Smooth muscle cell (in vitro differentiated cells): ENCODE data around the gene ZNF692. TPM values are rescaled to one million over a fixed set of nuclear protein-coding genes. Genes with fewer than 3 reads are reported as not detected.

Experiments used
- DNase-seq: peaks from one replicate; lab custom pipeline; 2025; ENCODE audit not compliant: unreplicated experiment; lab: John Stamatoyannopoulos, UW
- H2AFZ ChIP-seq: fragments of 200-600 bp; sonication (generic); 2 replicates; pipeline ENCODE4 v1.6.0; 2016; ENCODE audit warnings: antibody characterized with exemption, low read depth, mild to moderate bottlenecking
- H3F3A ChIP-seq: fragments of 200-600 bp; sonication (generic); 2 replicates; pipeline ENCODE4 v1.6.0; 2017; ENCODE audit warnings: antibody characterized with exemption, low read depth
- H3K27ac ChIP-seq: fragments of 200-600 bp; sonication (generic); 2 replicates; pipeline ENCODE4 v1.5.1; 2016; ENCODE audit warnings: low read depth, mild to moderate bottlenecking
- H3K27me3 ChIP-seq: fragments of 200-600 bp; sonication (generic); 2 replicates; pipeline ENCODE4 v1.6.1; 2016; ENCODE audit warnings: low read depth, mild to moderate bottlenecking
- H3K36me3 ChIP-seq: fragments of 200-600 bp; sonication (generic); 2 replicates; pipeline ENCODE4 v1.5.1; 2016; ENCODE audit warnings: low read depth
- H3K4me1 ChIP-seq: fragments of 200-600 bp; sonication (generic); 2 replicates; pipeline ENCODE4 v1.5.1; 2016; ENCODE audit warnings: low read depth
- H3K4me2 ChIP-seq: fragments of 200-600 bp; sonication (generic); 2 replicates; pipeline ENCODE4 v1.6.0; 2016; ENCODE audit warnings: mild to moderate bottlenecking
- H3K4me3 ChIP-seq: fragments of 200-600 bp; sonication (generic); 2 replicates; pipeline ENCODE4 v1.5.1; 2016; ENCODE audit warnings: mild to moderate bottlenecking
- H3K79me2 ChIP-seq: fragments of 200-600 bp; sonication (generic); 2 replicates; pipeline ENCODE4 v1.6.0; 2016; ENCODE audit warnings: low read depth, mild to moderate bottlenecking
- H3K9ac ChIP-seq: fragments of 200-600 bp; sonication (generic); 2 replicates; pipeline ENCODE4 v1.6.0; 2016; ENCODE audit warnings: low read depth
- H3K9me3 ChIP-seq: fragments of 200-600 bp; sonication (generic); replicated peaks from 2 replicates; pipeline ENCODE4 v1.5.1; 2016; ENCODE audit warnings: low read depth
- H4K20me1 ChIP-seq: fragments of 200-600 bp; sonication (generic); 2 replicates; pipeline ENCODE4 v1.6.0; 2016; ENCODE audit warnings: low read depth
- CTCF ChIP-seq: fragments of 200-600 bp; sonication (generic); IDR thresholded peaks from 2 replicates; pipeline ENCODE4 v1.5.1; 2017; ENCODE audit warnings: borderline replicate concordance, mild to moderate bottlenecking, antibody characterized with exemption; ENCODE audit not compliant: insufficient read depth, poor library complexity, severe bottlenecking
- WGBS: methylation state at CpG from one replicate; pipeline ENCODE4 v1.1.7; 2016; ENCODE audit warnings: low lambda C conversion rate; 5-methylcytosine and 5-hydroxymethylcytosine counted together
- polyA plus RNA-seq: library from polyadenylated mRNA; unstranded; fragments of >200 nt; fragmentation: Nextera tagmentation; extraction: Ambion mirVana; gene quantifications from 2 replicates; pipeline ENCODE4 v1.2.1, GENCODE V29; 2016
- total RNA-seq: library from RNA; depleted of rRNA; stranded (reverse); fragments of >200 nt; gene quantifications from 2 replicates; pipeline ENCODE4 v1.2.3, GENCODE V29; 2014

The ZNF692 gene
- total and polyA plus RNA-seq, 2 experiments from 2014 or later = 24.8 to 25.9 TPM

GRCh38 chr1:248851390-248851789 lies 7.5 kb downstream of the ZNF692 start:
- Histone ChIP-seq H3K4me2 (no peak overlapping the region), H3F3A (no peaks in the 10 kb centered on the region), H2AFZ (no peak overlapping the region), H3K9ac (no peak overlapping the region), H3K27ac (no peak overlapping the region), H3K36me3 (no peaks in the 10 kb centered on the region), H3K4me3 (no peak overlapping the region), H4K20me1 (peaks cover 6% of the 10 kb centered on the region), H3K27me3 (no peaks in the 10 kb centered on the region), H3K9me3 (no peaks in the 10 kb centered on the region), H3K4me1 (no peaks in the 10 kb centered on the region), H3K79me2 (no peaks in the 10 kb centered on the region)
- TF ChIP-seq CTCF = no peak
- DNase-seq = no peak
- 95% methylated on average over 2 of the region's 2 CpGs for WGBS

DNA sequence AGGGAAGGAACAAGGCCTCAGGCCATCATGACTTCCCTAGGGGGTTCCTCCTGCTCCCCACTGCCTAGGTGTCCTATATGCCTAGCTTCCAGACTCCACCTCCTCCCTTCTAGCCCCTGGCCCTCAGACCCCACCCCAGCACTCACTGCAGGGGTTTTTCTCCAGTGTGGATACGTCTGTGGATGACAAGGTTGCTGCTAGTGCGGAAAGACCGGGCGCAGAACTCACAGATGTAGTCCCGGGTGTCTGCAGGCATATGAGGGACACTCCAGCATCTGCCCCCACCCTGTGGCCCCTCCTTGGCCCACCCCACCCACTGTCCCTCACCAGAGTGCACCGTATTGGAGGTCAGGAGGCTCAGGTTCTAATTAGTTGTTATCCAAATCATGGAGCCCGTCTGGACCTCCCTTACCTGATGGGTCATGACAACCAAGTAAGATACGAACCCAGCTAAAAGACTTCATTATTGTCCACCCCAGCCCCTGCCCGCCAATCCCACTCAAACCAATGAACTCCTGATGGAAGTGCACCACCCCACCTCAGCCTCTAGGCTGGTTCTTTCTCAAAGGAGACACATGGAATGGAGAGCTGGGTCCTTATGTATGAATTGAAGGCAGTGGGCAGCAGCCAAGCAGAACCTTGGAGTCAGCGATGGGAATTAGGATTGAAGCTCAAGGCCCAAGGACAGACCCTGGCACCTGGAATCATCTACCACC lies 8.2 kb downstream of the ZNF692 start:
- H3K4me2 ChIP-seq = no peak overlapping the region
- H3K27ac ChIP-seq = no peak overlapping the region
- 89% methylated on average over 10 of the region's 10 CpGs for WGBS
- no peak overlapping the region for H3K9ac ChIP-seq
- no peaks in the 10 kb centered on the region for H3K79me2 ChIP-seq
- no peaks in the 10 kb centered on the region for H3K4me1 ChIP-seq
- no peak for DNase-seq
- H2AFZ ChIP-seq = no peak overlapping the region
- no peak for TF ChIP-seq CTCF
- no peaks in the 10 kb centered on the region for H3F3A ChIP-seq
- no peak overlapping the region for H3K4me3 ChIP-seq
- H3K36me3 ChIP-seq = no peaks in the 10 kb centered on the region
- no peaks in the 10 kb centered on the region for H3K9me3 ChIP-seq
- peaks cover 6% of the 10 kb centered on the region for H4K20me1 ChIP-seq
- H3K27me3 ChIP-seq = no peaks in the 10 kb centered on the region

- Histone ChIP-seq H3K4me3 (no peak overlapping the region), H3K27me3 (no peaks in the 10 kb centered on the region), H3K4me2 (no peak overlapping the region), H3K4me1 (no peaks in the 10 kb centered on the region), H2AFZ (no peak overlapping the region), H3K27ac (no peak overlapping the region), H3K79me2 (no peaks in the 10 kb centered on the region), H3F3A (no peaks in the 10 kb centered on the region), H3K9ac (no peak overlapping the region), H4K20me1 (peaks cover 6% of the 10 kb centered on the region), H3K9me3 (no peaks in the 10 kb centered on the region), H3K36me3 (no peaks in the 10 kb centered on the region)
- over 99% methylated on average over 9 of the region's 9 CpGs for WGBS
- DNase-seq = no peak
- TF ChIP-seq CTCF = no peak
These were observed 8.8 kb downstream of the ZNF692 start for GRCh38 chr1:248850124-248850523.

- Histone ChIP-seq H2AFZ (no peak overlapping the region), H3K4me3 (no peak overlapping the region), H3K4me2 (no peak overlapping the region), H3K9me3 (no peaks in the 10 kb centered on the region), H3K27ac (no peak overlapping the region), H3K27me3 (no peaks in the 10 kb centered on the region), H3K36me3 (no peaks in the 10 kb centered on the region), H3K9ac (no peak overlapping the region), H3K4me1 (no peaks in the 10 kb centered on the region), H4K20me1 (peaks cover 6% of the 10 kb centered on the region), H3K79me2 (no peaks in the 10 kb centered on the region), H3F3A (no peaks in the 10 kb centered on the region)
- DNase-seq = no peak
- 85% methylated on average over 3 of the region's 3 CpGs for WGBS
- TF ChIP-seq CTCF = no peak
These were observed 9.2 kb downstream of the ZNF692 start for GRCh38 chr1:248849637-248850036.
